ENCODE results near the gene ITPR1. TPM values are rescaled to one million over a fixed set of nuclear protein-coding genes. Genes with fewer than 3 reads are reported as not detected.

The ITPR1 gene
- total and polyA plus RNA-seq, 10 of the 15 experiments (the other 5 are each of a cell fraction or from before 2014, with no cell fraction given) = 12.2 to 239 (median 28.4) TPM

DNA sequence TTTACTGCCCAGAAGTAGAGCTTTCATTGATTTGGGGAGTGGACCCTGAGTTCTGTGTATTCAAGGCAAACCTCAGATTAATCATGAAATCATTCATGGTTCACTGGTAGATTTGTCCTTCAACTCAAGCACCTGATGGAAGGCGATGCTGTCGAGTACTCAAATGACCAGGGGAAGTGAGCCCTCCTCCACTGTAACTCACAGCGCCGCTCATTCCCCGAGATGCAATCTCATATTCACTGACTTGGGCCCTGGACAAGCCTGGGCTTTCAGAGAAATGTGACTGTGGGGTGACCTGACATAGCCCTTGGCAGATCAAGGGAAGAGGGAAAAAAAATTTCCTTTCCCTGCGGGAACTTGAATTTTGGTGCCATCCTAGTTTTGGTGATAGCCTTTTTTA lies 329.4 kb downstream of the ITPR1 start:
- ATAC-seq = no peak
- intact Hi-C loops (cut with micrococcal nuclease; ENCODE audit: unreplicated experiment) (no loop called here), in situ Hi-C loops (cut with MboI) (no loop called here)
- no peak for DNase-seq (ENCODE audit: low read depth, low spot score)
- no peaks in the 10 kb centered on the region for H3K79me2 ChIP-seq (ENCODE audit: control insufficient read depth, insufficient read depth, low read length)
- FAIRE-seq = no peak
- H3K4me1 ChIP-seq (ENCODE audit: control insufficient read depth, insufficient read depth, low read length) = no peaks in the 10 kb centered on the region
- ChIA-PET CTCF (interaction anchor here (1.1 to 1.3 kb wide), 3 partner anchors 13 to 49 kb away, joined by 3 to 4 read pairs (median 3); no protein-coding TSS in a partner anchor), POLR2A (interaction anchor here (0.6 kb wide), 1 partner anchor 215 kb away, joined by 3 read pairs; no protein-coding TSS in a partner anchor), SMC1A (ENCODE audit: uncharacterized antibody, unreplicated experiment) (interaction anchor here (1.0 to 2.8 kb wide), 2 partner anchors 111 to 153 kb away, joined by 3 to 14 read pairs; no protein-coding TSS in a partner anchor), RAD21 (ENCODE audit: unreplicated experiment) (interaction anchor here (0.9 to 1.9 kb wide), 5 partner anchors 9 to 154 kb away, joined by 3 to 8 read pairs (median 3); no protein-coding TSS in a partner anchor)
- BruUV-seq (replicated peaks) = no TSS peak
- H3K9me3 ChIP-seq (replicated peaks; ENCODE audit: control insufficient read depth, insufficient read depth, low read length) = no peaks in the 10 kb centered on the region; the same call in 2 of the 3 replicates
- H2AFZ ChIP-seq (ENCODE audit: control insufficient read depth, low read depth, low read length) = no peak overlapping the region
- no peak overlapping the region for H3K27ac ChIP-seq (ENCODE audit: control insufficient read depth, insufficient read depth)
- H3K27me3 ChIP-seq (replicated peaks in 1 of 2; ENCODE audit: control insufficient read depth in 2 of 2, insufficient read depth in 2 of 2, low read length in 1 of 2) = no peaks in the 10 kb centered on the region
- WGBS (ENCODE audit: insufficient coverage, insufficient replicate concordance, low lambda C conversion rate, missing lambda C conversion rate) = 97% methylated on average over 6 of the region's 6 CpGs
- H3K9ac ChIP-seq (ENCODE audit: control insufficient read depth, insufficient read depth, low read length) = no peak overlapping the region
- no peaks in the 10 kb centered on the region for H4K20me1 ChIP-seq (ENCODE audit: control insufficient read depth, insufficient read depth)
- TF ChIP-seq BCL11A (IDR thresholded peaks at IDR 0.05; ENCODE audit: low read depth, low read length) (no peak), CREM (IDR thresholded peaks at IDR 0.05; ENCODE audit: low read depth) (no peak), BCL3 (IDR thresholded peaks at IDR 0.05; ENCODE audit: borderline replicate concordance, insufficient read depth, low read depth, low read length, poor library complexity, severe bottlenecking) (no peak), KAT2A (conservative IDR thresholded peaks at IDR 0.05; ENCODE audit: control insufficient read depth, low read depth, low read length) (no peak), SUZ12 (IDR thresholded peaks at IDR 0.05; ENCODE audit: unreplicated experiment) (no peak), BACH1 (IDR thresholded peaks at IDR 0.05; ENCODE audit: borderline replicate concordance) (no peak), JUND (IDR thresholded peaks at IDR 0.05; ENCODE audit: low read depth, low read length) (no peak), KLF5 (IDR thresholded peaks at IDR 0.05; ENCODE audit: partially characterized antibody) (no peak), E2F4 (IDR thresholded peaks at IDR 0.05; ENCODE audit: low read depth, low read length) (no peak), MEF2A (IDR thresholded peaks at IDR 0.05; ENCODE audit: insufficient read depth, low read depth, low read length) (no peak), MTA2 (IDR thresholded peaks at IDR 0.05; ENCODE audit: low read depth) (no peak), NFYB (IDR thresholded peaks at IDR 0.05; ENCODE audit: insufficient read depth, low read depth, low read length) (no peak), TBL1XR1 (IDR thresholded peaks at IDR 0.05; ENCODE audit: low read depth, low read length) (no peak), ZNF384 (IDR thresholded peaks at IDR 0.05; ENCODE audit: borderline replicate concordance, low read depth, low read length) (no peak)
- TF ChIP-seq, protein P1, sequence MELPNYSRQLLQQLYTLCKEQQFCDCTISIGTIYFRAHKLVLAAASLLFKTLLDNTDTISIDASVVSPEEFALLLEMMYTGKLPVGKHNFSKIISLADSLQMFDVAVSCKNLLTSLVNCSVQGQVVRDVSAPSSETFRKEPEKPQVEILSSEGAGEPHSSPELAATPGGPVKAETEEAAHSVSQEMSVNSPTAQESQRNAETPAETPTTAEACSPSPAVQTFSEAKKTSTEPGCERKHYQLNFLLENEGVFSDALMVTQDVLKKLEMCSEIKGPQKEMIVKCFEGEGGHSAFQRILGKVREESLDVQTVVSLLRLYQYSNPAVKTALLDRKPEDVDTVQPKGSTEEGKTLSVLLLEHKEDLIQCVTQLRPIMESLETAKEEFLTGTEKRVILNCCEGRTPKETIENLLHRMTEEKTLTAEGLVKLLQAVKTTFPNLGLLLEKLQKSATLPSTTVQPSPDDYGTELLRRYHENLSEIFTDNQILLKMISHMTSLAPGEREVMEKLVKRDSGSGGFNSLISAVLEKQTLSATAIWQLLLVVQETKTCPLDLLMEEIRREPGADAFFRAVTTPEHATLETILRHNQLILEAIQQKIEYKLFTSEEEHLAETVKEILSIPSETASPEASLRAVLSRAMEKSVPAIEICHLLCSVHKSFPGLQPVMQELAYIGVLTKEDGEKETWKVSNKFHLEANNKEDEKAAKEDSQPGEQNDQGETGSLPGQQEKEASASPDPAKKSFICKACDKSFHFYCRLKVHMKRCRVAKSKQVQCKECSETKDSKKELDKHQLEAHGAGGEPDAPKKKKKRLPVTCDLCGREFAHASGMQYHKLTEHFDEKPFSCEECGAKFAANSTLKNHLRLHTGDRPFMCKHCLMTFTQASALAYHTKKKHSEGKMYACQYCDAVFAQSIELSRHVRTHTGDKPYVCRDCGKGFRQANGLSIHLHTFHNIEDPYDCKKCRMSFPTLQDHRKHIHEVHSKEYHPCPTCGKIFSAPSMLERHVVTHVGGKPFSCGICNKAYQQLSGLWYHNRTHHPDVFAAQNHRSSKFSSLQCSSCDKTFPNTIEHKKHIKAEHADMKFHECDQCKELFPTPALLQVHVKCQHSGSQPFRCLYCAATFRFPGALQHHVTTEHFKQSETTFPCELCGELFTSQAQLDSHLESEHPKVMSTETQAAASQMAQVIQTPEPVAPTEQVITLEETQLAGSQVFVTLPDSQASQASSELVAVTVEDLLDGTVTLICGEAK (IDR thresholded peaks at IDR 0.05; ENCODE audit: borderline replicate concordance) = no peak
- H3K4me2 ChIP-seq (ENCODE audit: control insufficient read depth, insufficient read depth) = no peak overlapping the region
- H3K36me3 ChIP-seq (ENCODE audit: control insufficient read depth in 2 of 2, insufficient read depth in 2 of 2, low read length in 1 of 2) = peaks cover 8 to 43% of the 10 kb centered on the region in 2 experiments; a peak in 3 of 4 replicates
- no peak overlapping the region for H3K4me3 ChIP-seq

Measured in GM12878 (cell line).